ENCODE results near the gene MYOCD. TPM values are rescaled to one million over a fixed set of nuclear protein-coding genes. Genes with fewer than 3 reads are reported as not detected.
A peak's percentile ranks its signal among the peaks of the same experiment; 100 is the strongest.
"Not testable (repeated sequence)": the region's sequence is repeated elsewhere in the genome, so short reads cannot be mapped to it uniquely, and the experiment has no call there.

The MYOCD gene
- polyA plus RNA-seq, 2 of the 4 experiments (the other 2 are of a cell fraction): 8.6 to 12.5 TPM

GRCh38 chr17:12631076-12631475 is 34.6 kb upstream of the MYOCD start (continued):
- TF ChIP-seq FOSL2 (IDR thresholded peaks at IDR 0.05) (no peak), FOSL2 (CRISPR knock-in tag; IDR thresholded peaks at IDR 0.05) (no peak)

GRCh38 chr17:12632785-12633184 is 32.9 kb upstream of the MYOCD start:
- DNase-seq (ENCODE audit: low read depth in 1 of 2, low spot score in 1 of 2) (no peak), ATAC-seq (no peak), FAIRE-seq (no peak)
- Histone ChIP-seq H3K4me3 (no peak overlapping the region), H3K9me3 (peaks cover 6% of the 10 kb centered on the region; the same call in 1 of the 3 replicates), H3K27ac (peak overlapping the region in 1 of 2 experiments; percentile 88; a peak in 3 of 6 replicates), H3K4me1 (peaks cover 38% of the 10 kb centered on the region), H3K4me2 (no peak overlapping the region)
- 98% methylated on average over 5 of the region's 5 CpGs for WGBS (ENCODE audit: missing lambda C conversion rate)
- CTCF ChIA-PET: interaction anchor here (0.8 kb wide), 1 partner anchor 117 kb away, joined by 3 read pairs; no protein-coding TSS in a partner anchor
- no peak for TF ChIP-seq FOXS1 (CRISPR knock-in tag; IDR thresholded peaks at IDR 0.05)
- TF ChIP-seq RNF2 (IDR thresholded peaks at IDR 0.05; ENCODE audit: borderline replicate concordance, low read depth): no peak
- no peak for TF ChIP-seq FOSB (CRISPR knock-in tag; IDR thresholded peaks at IDR 0.05)
- no peak for TF ChIP-seq REST (IDR thresholded peaks at IDR 0.05)
- no peak for TF ChIP-seq ZNF302 (CRISPR knock-in tag; IDR thresholded peaks at IDR 0.05)
- no peak for TF ChIP-seq RCOR1 (IDR thresholded peaks at IDR 0.05; ENCODE audit: low read depth, low read length)
- no peak for TF ChIP-seq MAFK (IDR thresholded peaks at IDR 0.05; ENCODE audit: partially characterized antibody)
- TF ChIP-seq, protein P1, sequence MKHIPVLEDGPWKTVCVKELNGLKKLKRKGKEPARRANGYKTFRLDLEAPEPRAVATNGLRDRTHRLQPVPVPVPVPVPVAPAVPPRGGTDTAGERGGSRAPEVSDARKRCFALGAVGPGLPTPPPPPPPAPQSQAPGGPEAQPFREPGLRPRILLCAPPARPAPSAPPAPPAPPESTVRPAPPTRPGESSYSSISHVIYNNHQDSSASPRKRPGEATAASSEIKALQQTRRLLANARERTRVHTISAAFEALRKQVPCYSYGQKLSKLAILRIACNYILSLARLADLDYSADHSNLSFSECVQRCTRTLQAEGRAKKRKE (CRISPR knock-in tag; IDR thresholded peaks at IDR 0.05; ENCODE audit: low read depth): no peak
- TF ChIP-seq HOXB13 (CRISPR knock-in tag; IDR thresholded peaks at IDR 0.05; ENCODE audit: low read depth): no peak
- no peak for TF ChIP-seq KDM1A (IDR thresholded peaks at IDR 0.05; ENCODE audit: low read depth)
- TF ChIP-seq HDAC2 (IDR thresholded peaks at IDR 0.05): no peak
- TF ChIP-seq CEBPB (IDR thresholded peaks at IDR 0.05): no peak
- TF ChIP-seq HOXB5 (CRISPR knock-in tag; IDR thresholded peaks at IDR 0.05): no peak
- no peak for TF ChIP-seq POLR2A (IDR thresholded peaks at IDR 0.05; ENCODE audit: low read length)
- TF ChIP-seq SMC3 (IDR thresholded peaks at IDR 0.05): no peak
- POLR2A ChIA-PET: no interaction called here

GRCh38 chr17:12634789-12635414 is 30.8 kb upstream of the MYOCD start:
- TF ChIP-seq EP300 (IDR thresholded peaks at IDR 0.05) (no peak), NFE2L2 (conservative IDR thresholded peaks at IDR 0.05; ENCODE audit: low read length) (no peak), POLR2A (IDR thresholded peaks at IDR 0.05; ENCODE audit: low read length) (no peak), RCOR1 (IDR thresholded peaks at IDR 0.05; ENCODE audit: low read depth, low read length) (no peak), CHD2 (IDR thresholded peaks at IDR 0.05; ENCODE audit: low read length, partially characterized antibody) (no peak)
- TF ChIP-seq, protein P2, sequence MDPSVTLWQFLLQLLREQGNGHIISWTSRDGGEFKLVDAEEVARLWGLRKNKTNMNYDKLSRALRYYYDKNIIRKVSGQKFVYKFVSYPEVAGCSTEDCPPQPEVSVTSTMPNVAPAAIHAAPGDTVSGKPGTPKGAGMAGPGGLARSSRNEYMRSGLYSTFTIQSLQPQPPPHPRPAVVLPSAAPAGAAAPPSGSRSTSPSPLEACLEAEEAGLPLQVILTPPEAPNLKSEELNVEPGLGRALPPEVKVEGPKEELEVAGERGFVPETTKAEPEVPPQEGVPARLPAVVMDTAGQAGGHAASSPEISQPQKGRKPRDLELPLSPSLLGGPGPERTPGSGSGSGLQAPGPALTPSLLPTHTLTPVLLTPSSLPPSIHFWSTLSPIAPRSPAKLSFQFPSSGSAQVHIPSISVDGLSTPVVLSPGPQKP (IDR thresholded peaks at IDR 0.05; ENCODE audit: low read depth, low read length): no peak
- DNase-seq (ENCODE audit: low read depth in 1 of 2, low spot score in 1 of 2) (no peak), ATAC-seq (no peak), FAIRE-seq (no peak)
- Histone ChIP-seq H3K4me2 (no peak overlapping the region), H3K4me3 (no peak overlapping the region), H3K27ac (peak overlapping the region; percentile 35 to 69; a peak in 5 of 6 replicates), H3K9me3 (no peaks in the 10 kb centered on the region), H3K4me1 (peaks cover 36% of the 10 kb centered on the region)
- ChIA-PET POLR2A (no interaction called here), CTCF (interaction anchor here (0.6 to 1.5 kb wide), 4 partner anchors 12 to 586 kb away, joined by 3 to 7 read pairs (median 4); no protein-coding TSS in a partner anchor)
- 90% methylated on average over 11 of the region's 11 CpGs for WGBS (ENCODE audit: missing lambda C conversion rate)

DNA sequence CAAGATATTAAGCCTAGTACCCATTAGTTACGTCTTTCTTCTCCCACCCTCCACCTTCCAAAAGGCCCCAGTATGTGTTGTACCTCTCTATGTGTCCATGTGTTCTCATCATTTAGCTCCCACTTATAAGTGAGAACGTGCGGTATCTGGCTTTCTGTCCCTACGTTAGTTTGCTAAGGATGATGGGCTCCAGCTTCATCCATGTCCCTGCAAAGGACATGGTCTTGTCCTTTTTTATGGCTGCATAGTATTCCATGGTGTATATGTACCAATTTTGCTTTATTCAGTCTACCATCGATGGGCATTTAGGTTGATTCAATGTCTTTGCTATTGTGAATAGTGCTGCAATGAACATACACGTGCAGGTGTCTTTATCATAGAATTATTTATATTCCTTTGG is 29.7 kb upstream of the MYOCD start:
- H3K4me3 ChIP-seq; H3K9me3 ChIP-seq; ATAC-seq; POLR2A ChIA-PET; DNase-seq (ENCODE audit: low read depth in 1 of 2, low spot score in 1 of 2); H3K4me2 ChIP-seq; FAIRE-seq: not testable (repeated sequence)
- Histone ChIP-seq H3K27ac (peak overlapping the region; percentile 73 to 81; a peak in 5 of 6 replicates), H3K4me1 (peaks cover 31% of the 10 kb centered on the region)
- WGBS (ENCODE audit: missing lambda C conversion rate): 79% methylated on average over 6 of the region's 6 CpGs
- CTCF ChIA-PET: interaction anchor here (1.5 kb wide), 1 partner anchor 31 kb away, joined by 7 read pairs; no protein-coding TSS in a partner anchor

Data from A549 (cell line).